K562 (cell line): ENCODE results near the gene SLAMF6.

Source experiments
- BCLAF1 ChIP-seq, 2 experiments: fragments of 450-650 bp in 1 of 2; IDR thresholded peaks; 2 replicates each; pipeline ENCODE4 v1.6.1; 2011 to 2017; ENCODE audit warnings: low read depth in 2 of 2, antibody characterized with exemption in 1 of 2, borderline replicate concordance in 1 of 2, low read length in 1 of 2, mild to moderate bottlenecking in 1 of 2, mixed read lengths in 1 of 2; ENCODE audit not compliant: control insufficient read depth in 1 of 2
- CBFB ChIP-seq: sonication (generic); formaldehyde crosslinking; IDR thresholded peaks from 2 replicates; pipeline ENCODE4 v1.4.0; 2020; ENCODE audit warnings: mild to moderate bottlenecking, missing genetic modification reagents
- CHD7 ChIP-seq: fragments of 200-600 bp; sonication (generic); IDR thresholded peaks from one replicate; pipeline ENCODE4 v1.6.1; 2012; ENCODE audit warnings: mild to moderate bottlenecking, low read depth, low read length, inconsistent platforms
- CREB1 ChIP-seq, 2 experiments: sonication (generic) in 1 of 2; formaldehyde crosslinking in 1 of 2; IDR thresholded peaks; 2 replicates each; pipeline versions ENCODE4 v1.6.1 to v1.8.0; 2012 to 2022; ENCODE audit warnings: inconsistent platforms in 1 of 2, mild to moderate bottlenecking in 1 of 2, missing genetic modification reagents in 1 of 2, moderate library complexity in 1 of 2
- DNMT1 ChIP-seq: fragments of 450-650 bp; IDR thresholded peaks from 2 replicates; pipeline ENCODE4 v1.6.1; 2016; ENCODE audit warnings: antibody characterized with exemption, mild to moderate bottlenecking
- FOXK1 ChIP-seq: sonication (generic); formaldehyde crosslinking; IDR thresholded peaks from 2 replicates; pipeline ENCODE4 v1.8.0; 2022; ENCODE audit warnings: missing genetic modification reagents, mild to moderate bottlenecking, borderline replicate concordance
- HLTF ChIP-seq: fragments of 450-650 bp; IDR thresholded peaks from 2 replicates; pipeline ENCODE4 v1.6.1; 2016
- HMBOX1 ChIP-seq: sonication (generic); IDR thresholded peaks from 2 replicates; pipeline ENCODE4 v1.6.1; 2016
- JUN ChIP-seq, 2 experiments: sonication (generic) in 1 of 2; formaldehyde crosslinking in 1 of 2; IDR thresholded peaks; 2 replicates each; pipeline versions ENCODE4 v1.6.1 to v1.8.0; 2012 to 2022; ENCODE audit warnings: borderline replicate concordance in 2 of 2, mild to moderate bottlenecking in 2 of 2, improper control_type of control experiment in 1 of 2, low read depth in 1 of 2, low read length in 1 of 2, missing genetic modification reagents in 1 of 2
- TBP ChIP-seq: optimal IDR thresholded peaks from 2 replicates; pipeline ENCODE3; 2011; ENCODE audit warnings: low read depth, low read length, improper control_type of control experiment
- TCF15 ChIP-seq: fragments of 250-450 bp; sonication (Bioruptor Pico); IDR thresholded peaks from 2 replicates; pipeline ENCODE4 v1.8.0; 2022; ENCODE audit warnings: moderate library complexity, mild to moderate bottlenecking, inconsistent platforms

- no peak for TF ChIP-seq TCF15
- TF ChIP-seq CREB1 (IDR thresholded peaks at IDR 0.05): no peak
- no peak for TF ChIP-seq CREB1 (CRISPR knock-in tag; IDR thresholded peaks at IDR 0.05)
- TF ChIP-seq CBFB (CRISPR knock-in tag): no peak
- TF ChIP-seq FOXK1: no peak
- TF ChIP-seq HLTF: no peak
- no peak for TF ChIP-seq CHD7
- no peak for TF ChIP-seq BCLAF1 (IDR thresholded peaks at IDR 0.05; ENCODE audit: borderline replicate concordance in 1 of 2, control insufficient read depth in 1 of 2, low read depth in 2 of 2, low read length in 1 of 2)
- TF ChIP-seq HMBOX1: no peak
- TF ChIP-seq TBP: no peak
- TF ChIP-seq DNMT1: no peak
- TF ChIP-seq JUN (IDR thresholded peaks at IDR 0.05; ENCODE audit: borderline replicate concordance, low read depth, low read length): no peak
- TF ChIP-seq JUN (CRISPR knock-in tag; IDR thresholded peaks at IDR 0.05; ENCODE audit: borderline replicate concordance): no peak
Observed at GRCh38 chr1:160549665-160550006, 26.6 kb upstream of the SLAMF6 start.
